GM23338 (cell line): ENCODE measurements around the gene DENND5A. TPM values are rescaled to one million over a fixed set of nuclear protein-coding genes. Genes with fewer than 3 reads are reported as not detected.

Experiments
- ATAC-seq: fragments of 200-7000 bp; cut with Tn5 transposase; 3 replicates; pipeline ENCODE4 v1.9.1; 2020
- DNase-seq: peaks from one replicate; pipeline ENCODE4 v3.0.0-alpha.2; 2015; ENCODE audit warnings: low spot score
- H2AFZ ChIP-seq: fragments of 200-600 bp; sonication (generic); 2 replicates; pipeline ENCODE4 v1.8.0; 2016; ENCODE audit warnings: antibody characterized with exemption, mild to moderate bottlenecking, moderate library complexity
- H3F3A ChIP-seq: fragments of 200-600 bp; sonication (generic); replicated peaks from 2 replicates; pipeline ENCODE4 v1.8.0; 2017; ENCODE audit warnings: antibody characterized with exemption, mixed run types, low read depth
- H3K27ac ChIP-seq: fragments of 200-600 bp; sonication (generic); 2 replicates; pipeline ENCODE4 v1.6.1; 2016; ENCODE audit warnings: low read depth
- H3K27me3 ChIP-seq: fragments of 200-600 bp; sonication (generic); 2 replicates; pipeline ENCODE4 v1.8.0; 2016; ENCODE audit warnings: mild to moderate bottlenecking, mixed run types, moderate library complexity; ENCODE audit not compliant: insufficient read depth
- H3K36me3 ChIP-seq: fragments of 200-600 bp; sonication (generic); 2 replicates; pipeline ENCODE4 v1.8.0; 2016; ENCODE audit warnings: mild to moderate bottlenecking; ENCODE audit not compliant: insufficient read depth
- H3K4me1 ChIP-seq: fragments of 200-600 bp; sonication (generic); 2 replicates; pipeline ENCODE4 v1.8.0; 2016; ENCODE audit warnings: mild to moderate bottlenecking, moderate library complexity; ENCODE audit not compliant: insufficient read depth
- H3K4me2 ChIP-seq: fragments of 200-600 bp; sonication (generic); 2 replicates; pipeline ENCODE4 v1.7.1; 2017; ENCODE audit warnings: mixed run types
- H3K4me3 ChIP-seq: fragments of 200-600 bp; sonication (generic); 2 replicates; pipeline ENCODE4 v1.6.1; 2016; ENCODE audit warnings: mixed run types
- H3K79me2 ChIP-seq: fragments of 200-600 bp; sonication (generic); replicated peaks from 2 replicates; pipeline ENCODE4 v1.8.0; 2017; ENCODE audit warnings: mild to moderate bottlenecking; ENCODE audit not compliant: insufficient read depth
- H3K9me2 ChIP-seq: fragments of 200-600 bp; sonication (generic); 2 replicates; pipeline ENCODE4 v1.8.0; 2017; ENCODE audit not compliant: insufficient read depth
- H4K20me1 ChIP-seq: fragments of 200-600 bp; sonication (generic); replicated peaks from 2 replicates; pipeline ENCODE4 v1.8.0; 2017; ENCODE audit warnings: mild to moderate bottlenecking; ENCODE audit not compliant: insufficient read depth
- H3K27ac Mint-ChIP-seq: 2 replicates; pipeline ENCODE4 v1.8.0; 2020; ENCODE audit warnings: inconsistent platforms, mild to moderate bottlenecking, moderate library complexity, mixed read lengths
- H3K27me3 Mint-ChIP-seq: 3 replicates; pipeline ENCODE4 v1.8.0; 2022; ENCODE audit warnings: low read depth, mild to moderate bottlenecking, moderate library complexity, mixed read lengths, inconsistent platforms; ENCODE audit not compliant: insufficient read depth, poor library complexity
- H3K36me3 Mint-ChIP-seq: 3 replicates; pipeline ENCODE4 v1.8.0; 2021; ENCODE audit warnings: low read depth, mild to moderate bottlenecking, inconsistent platforms, moderate library complexity, mixed read lengths
- H3K4me1 Mint-ChIP-seq: 3 replicates; pipeline ENCODE4 v1.8.0; 2020; ENCODE audit warnings: mild to moderate bottlenecking, inconsistent platforms, mixed read lengths
- H3K4me3 Mint-ChIP-seq: 3 replicates; pipeline ENCODE4 v1.8.0; 2021; ENCODE audit warnings: moderate library complexity, mild to moderate bottlenecking, inconsistent platforms, mixed read lengths
- H3K9me3 Mint-ChIP-seq: 3 replicates; pipeline ENCODE4 v1.8.0; 2020; ENCODE audit warnings: moderate library complexity, mild to moderate bottlenecking, inconsistent platforms, mixed read lengths
- CREB1 ChIP-seq: fragments of 250-450 bp; sonication (Bioruptor Pico); IDR thresholded peaks from 2 replicates; pipeline ENCODE4 v1.5.0; 2020; ENCODE audit warnings: low read depth, mild to moderate bottlenecking, moderate library complexity
- CTCF ChIP-seq, 2 experiments: fragments of 200-600 bp in 1 of 2; sonication (generic) in 1 of 2; conservative IDR thresholded peaks; 2 replicates each; pipeline versions ENCODE4 v1.5.1 to v1.6.1; 2016 to 2017; ENCODE audit warnings: antibody characterized with exemption in 2 of 2, low read depth in 2 of 2, mild to moderate bottlenecking in 2 of 2, moderate library complexity in 1 of 2
- ETS1 ChIP-seq: IDR thresholded peaks from 2 replicates; pipeline ENCODE4 v1.6.1; 2016; ENCODE audit warnings: antibody characterized with exemption
- EZH2phosphoT487 ChIP-seq: fragments of 200-600 bp; sonication (generic); IDR thresholded peaks from one replicate; pipeline ENCODE4 v1.8.1; 2018; ENCODE audit warnings: antibody characterized with exemption; ENCODE audit not compliant: unreplicated experiment
- JUNB ChIP-seq: IDR thresholded peaks from one replicate; pipeline ENCODE4 v1.6.1; 2016; ENCODE audit warnings: antibody characterized with exemption; ENCODE audit not compliant: unreplicated experiment
- NANOG ChIP-seq: IDR thresholded peaks from 2 replicates; pipeline ENCODE4 v1.6.1; 2016; ENCODE audit warnings: antibody characterized with exemption, borderline replicate concordance
- POLR2AphosphoS5 ChIP-seq: IDR thresholded peaks from 2 replicates; pipeline ENCODE4 v1.6.1; 2016; ENCODE audit warnings: antibody characterized with exemption, low read depth
- REST ChIP-seq: IDR thresholded peaks from one replicate; pipeline ENCODE4 v1.6.1; 2018; ENCODE audit warnings: antibody characterized with exemption; ENCODE audit not compliant: unreplicated experiment
- STAT1 ChIP-seq: IDR thresholded peaks from one replicate; pipeline ENCODE4 v1.6.1; 2016; ENCODE audit warnings: antibody characterized with exemption; ENCODE audit not compliant: unreplicated experiment
- ZNF114 ChIP-seq: fragments of 250-450 bp; sonication (Bioruptor Pico); IDR thresholded peaks from 2 replicates; pipeline ENCODE4 v1.5.0; 2020; ENCODE audit warnings: mild to moderate bottlenecking, moderate library complexity
- ZNF331 ChIP-seq: fragments of 250-450 bp; sonication (Bioruptor Pico); IDR thresholded peaks from 2 replicates; pipeline ENCODE4 v1.5.0; 2020; ENCODE audit warnings: low read depth, mild to moderate bottlenecking, moderate library complexity
- ZNF462 ChIP-seq: fragments of 250-450 bp; sonication (Bioruptor Pico); IDR thresholded peaks from 2 replicates; pipeline ENCODE4 v1.5.0; 2020; ENCODE audit warnings: mild to moderate bottlenecking, moderate library complexity
- polyA plus RNA-seq: library from polyadenylated mRNA; unstranded; fragments of >200 nt; fragmentation: Nextera tagmentation; extraction: Ambion mirVana; gene quantifications from 2 replicates; pipeline ENCODE4 v1.2.1, GENCODE V29; 2016
- total RNA-seq: library from RNA; depleted of rRNA; stranded (reverse); fragments of >200 nt; shearing (Covaris generic); gene quantifications from 2 replicates; pipeline ENCODE4 v1.2.3, GENCODE V29; 2014

The DENND5A gene
- total and polyA plus RNA-seq, 2 experiments from 2014 or later, result 28.1 to 56.3 TPM

- no peaks in the 10 kb centered on the region for H3F3A ChIP-seq
- no peak overlapping the region for H3K4me2 ChIP-seq
- H3K9me2 ChIP-seq, result no peaks in the 10 kb centered on the region
- H2AFZ ChIP-seq, result no peak overlapping the region
- no peak overlapping the region for H3K27ac ChIP-seq
- H3K36me3 ChIP-seq, result no peaks in the 10 kb centered on the region
- Mint-ChIP-seq H3K4me1 (peaks cover 26% of the 10 kb centered on the region), H3K36me3 (no peaks in the 10 kb centered on the region), H3K9me3 (no peaks in the 10 kb centered on the region), H3K4me3 (no peak overlapping the region), H3K27ac (no peak overlapping the region), H3K27me3 (peaks cover 9% of the 10 kb centered on the region)
- peaks cover 22% of the 10 kb centered on the region for H3K4me1 ChIP-seq
- no peak for ATAC-seq
- H4K20me1 ChIP-seq, result peaks cover 25% of the 10 kb centered on the region
- DNase-seq, result no peak
- peaks cover 99% of the 10 kb centered on the region for H3K79me2 ChIP-seq
- no peak for TF ChIP-seq ZNF114
- no peak for TF ChIP-seq STAT1
- TF ChIP-seq EZH2phosphoT487, result no peak
- TF ChIP-seq ETS1, result no peak
- no peak for TF ChIP-seq CREB1 (CRISPR knock-in tag)
- TF ChIP-seq ZNF462, result no peak
- no peak for TF ChIP-seq NANOG
- no peak for TF ChIP-seq ZNF331
- no peak for TF ChIP-seq REST
- TF ChIP-seq JUNB, result no peak
- no peak for TF ChIP-seq CTCF (conservative IDR thresholded peaks at IDR 0.05; ENCODE audit: low read depth in 2 of 2)
- TF ChIP-seq POLR2AphosphoS5, result no peak
- H3K27me3 ChIP-seq, result peaks cover 7% of the 10 kb centered on the region
- H3K4me3 ChIP-seq, result no peak overlapping the region
Measured at GRCh38 chr11:9225748-9226298, 39.3 kb downstream of the DENND5A start.
